GM21423 (cell line): ENCODE measurements around the gene ADCY2.

Experiments used
- ATAC-seq: cut with Tn5 transposase; IDR thresholded peaks from one replicate; pipeline ENCODE4 v1.9.1; 2021; ENCODE audit warnings: mild to moderate bottlenecking, moderate library complexity; ENCODE audit not compliant: unreplicated experiment

Gene ADCY2

GRCh38 chr5:7653046-7653445, 257.1 kb downstream of the ADCY2 start:
- ATAC-seq: no peak

- no peak for ATAC-seq
Measured at GRCh38 chr5:7657153-7657552, 261.2 kb downstream of the ADCY2 start.

GRCh38 chr5:7659420-7659819, 263.5 kb downstream of the ADCY2 start:
- ATAC-seq: no peak

GRCh38 chr5:7662289-7662688, 266.4 kb downstream of the ADCY2 start:
- no peak for ATAC-seq

GRCh38 chr5:7663808-7664207, 267.9 kb downstream of the ADCY2 start:
- no peak for ATAC-seq

- ATAC-seq: no peak
Measured at GRCh38 chr5:7664208-7664607, 268.3 kb downstream of the ADCY2 start.

- no peak for ATAC-seq
Measured at GRCh38 chr5:7667216-7667767, 271.4 kb downstream of the ADCY2 start.

- ATAC-seq: no peak
Measured at GRCh38 chr5:7668161-7668560, 272.2 kb downstream of the ADCY2 start.

- ATAC-seq: no peak
Measured at GRCh38 chr5:7668627-7669026, 272.7 kb downstream of the ADCY2 start.

- no peak for ATAC-seq
Measured at GRCh38 chr5:7671381-7671993, 275.5 kb downstream of the ADCY2 start.

- no peak for ATAC-seq
Measured at GRCh38 chr5:7673658-7674057, 277.7 kb downstream of the ADCY2 start.

- no peak for ATAC-seq
Measured at GRCh38 chr5:7676455-7676854, 280.5 kb downstream of the ADCY2 start.

GRCh38 chr5:7678030-7678429, 282.1 kb downstream of the ADCY2 start:
- ATAC-seq: no peak

- no peak for ATAC-seq
Measured at GRCh38 chr5:7679663-7680062, 283.7 kb downstream of the ADCY2 start.

- no peak for ATAC-seq
Measured at GRCh38 chr5:7680260-7680659, 284.3 kb downstream of the ADCY2 start.

GRCh38 chr5:7682379-7682778, 286.4 kb downstream of the ADCY2 start:
- ATAC-seq: no peak

GRCh38 chr5:7683753-7684152, 287.8 kb downstream of the ADCY2 start:
- ATAC-seq: no peak

- no peak for ATAC-seq
Measured at GRCh38 chr5:7684826-7685225, 288.9 kb downstream of the ADCY2 start.

- no peak for ATAC-seq
Measured at GRCh38 chr5:7686794-7687193, 290.9 kb downstream of the ADCY2 start.

- no peak for ATAC-seq
Measured at GRCh38 chr5:7690557-7690956, 294.6 kb downstream of the ADCY2 start.

- no peak for ATAC-seq
Measured at GRCh38 chr5:7705261-7705660, 309.3 kb downstream of the ADCY2 start.

- ATAC-seq: no peak
Measured at GRCh38 chr5:7705736-7706135, 309.8 kb downstream of the ADCY2 start.

- no peak for ATAC-seq
Measured at GRCh38 chr5:7706256-7706655, 310.3 kb downstream of the ADCY2 start.
